Activated T-cell treated with anti-CD3 and anti-CD28 coated beads, Interleukin-2, amount 50 U/mL, for 48 hours (primary cell): Measurements from ENCODE around the gene CEP83.
"Not testable (repeated sequence)": the region's sequence is repeated elsewhere in the genome, so short reads cannot be mapped to it uniquely, and the experiment has no call there.

Source experiments
- DNase-seq, 2 experiments: peaks; one replicate each; pipeline ENCODE4 v3.0.0-alpha.2; 2020

CEP83 gene

GRCh38 chr12:94377599-94377998 is 82.1 kb downstream of the CEP83 start:
- DNase-seq = no peak

- DNase-seq = no peak
Measured at GRCh38 chr12:94374124-94374523, 85.5 kb downstream of the CEP83 start.

DNA sequence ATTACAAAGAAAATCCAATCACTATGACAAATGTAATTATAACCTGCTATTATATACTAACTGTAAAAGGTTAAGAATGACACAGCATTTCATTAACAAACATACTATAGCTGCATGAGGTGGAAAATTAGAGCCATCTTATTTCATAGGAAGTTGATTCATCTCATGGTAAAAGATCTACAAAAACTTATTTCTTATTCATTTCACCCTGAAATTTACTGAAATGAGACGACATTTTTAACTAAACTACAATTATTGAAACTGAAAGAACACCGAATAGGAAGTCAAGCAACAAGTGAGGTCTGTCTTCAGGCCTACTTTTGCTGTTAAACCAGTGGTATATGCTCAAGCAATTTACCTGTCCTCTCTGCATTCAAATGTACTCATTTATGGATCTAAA is 87.2 kb downstream of the CEP83 start:
- no peak for DNase-seq

- DNase-seq = no peak
Measured at GRCh38 chr12:94362653-94363052, 97.0 kb downstream of the CEP83 start.

GRCh38 chr12:94359761-94360160 is 99.9 kb downstream of the CEP83 start:
- DNase-seq = no peak

DNA sequence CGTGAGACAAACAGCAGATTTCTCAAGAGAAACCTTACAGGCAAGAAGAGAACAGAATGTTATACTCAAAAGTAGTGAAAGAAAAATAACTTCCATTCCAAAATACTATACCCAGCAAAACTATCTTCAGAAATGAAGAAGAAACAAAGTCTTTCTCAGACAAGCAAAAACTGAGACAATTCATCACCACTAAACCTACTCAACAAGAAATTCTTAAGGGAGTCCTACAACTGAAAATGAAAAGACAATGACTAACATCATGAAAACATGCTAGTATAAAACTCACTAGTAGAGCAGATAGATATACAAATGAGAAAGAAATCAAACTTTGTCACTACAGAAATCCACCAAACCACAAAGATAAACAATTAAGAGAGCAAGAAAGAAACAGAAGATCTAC is 106.5 kb downstream of the CEP83 start:
- DNase-seq = no peak

GRCh38 chr12:94340573-94340972 is 119.1 kb downstream of the CEP83 start:
- DNase-seq = no peak

GRCh38 chr12:94338006-94338794 is 121.5 kb downstream of the CEP83 start:
- DNase-seq = no peak

GRCh38 chr12:94336211-94336925 is 123.3 kb downstream of the CEP83 start:
- DNase-seq = no peak

DNA sequence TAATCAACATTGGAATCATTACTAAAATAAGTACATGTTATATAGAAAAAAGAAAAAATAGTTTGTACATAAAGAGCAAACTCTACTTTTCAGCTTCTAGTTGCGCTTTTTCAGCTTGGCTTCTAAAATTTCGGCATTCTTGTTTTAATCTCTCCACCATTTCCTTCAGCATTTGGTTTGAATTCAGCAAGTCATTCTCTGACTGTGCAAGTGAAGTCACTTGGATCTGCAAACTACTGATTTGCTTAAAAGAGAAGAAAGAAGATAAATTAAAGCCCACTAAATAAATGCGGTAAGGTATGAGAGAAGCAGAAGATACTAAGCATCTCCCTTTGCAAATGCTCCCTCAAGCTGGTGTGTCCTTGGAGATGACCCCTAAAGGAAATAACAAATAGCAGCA is 126.3 kb downstream of the CEP83 start:
- no peak for DNase-seq

GRCh38 chr12:94329366-94329765 is 130.3 kb downstream of the CEP83 start:
- no peak for DNase-seq

DNA sequence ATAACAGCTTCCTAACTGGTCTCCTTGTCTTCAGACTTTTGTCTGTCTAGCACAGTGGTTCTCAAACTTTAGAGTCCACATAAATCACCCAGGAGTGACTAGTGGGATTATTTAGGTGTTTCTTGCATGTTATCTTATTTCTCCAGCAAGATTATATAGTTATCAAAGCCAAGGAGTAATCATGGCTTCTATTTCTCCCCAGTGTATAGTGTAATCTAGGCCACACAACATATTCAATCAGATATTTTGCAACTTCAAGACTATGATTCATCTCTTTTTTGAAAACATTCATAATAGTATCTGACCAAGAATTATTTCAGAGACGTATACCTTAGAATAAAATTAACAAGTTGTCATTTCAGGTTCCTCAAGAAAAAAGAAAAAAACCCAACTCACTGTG is 131.9 kb downstream of the CEP83 start:
- no peak for DNase-seq

GRCh38 chr12:94326727-94327126 is 132.9 kb downstream of the CEP83 start:
- DNase-seq = peak in 1 of 2 experiments; percentile 28

GRCh38 chr12:94326234-94326633 is 133.4 kb downstream of the CEP83 start:
- no peak for DNase-seq

GRCh38 chr12:94322346-94322745 is 137.3 kb downstream of the CEP83 start:
- DNase-seq = no peak

DNA sequence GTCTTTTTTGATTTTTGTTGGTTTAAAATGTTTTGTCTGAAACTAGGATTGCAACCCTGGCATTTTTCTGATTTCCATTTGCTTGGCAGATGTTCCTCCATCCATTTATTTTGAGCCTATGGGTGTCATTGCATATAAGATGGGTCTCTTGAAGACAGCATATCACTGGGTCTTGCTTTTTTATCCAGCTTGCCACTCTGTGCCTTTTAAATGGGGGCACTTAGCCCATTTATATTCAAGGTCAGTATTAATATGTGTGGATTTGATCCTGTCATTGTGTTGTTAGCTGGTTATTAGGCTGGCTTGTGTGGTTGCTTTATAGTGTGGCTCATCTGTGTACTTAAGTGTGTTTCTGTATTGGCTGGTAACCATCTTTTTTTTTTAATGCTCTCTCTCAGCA is 139.6 kb downstream of the CEP83 start:
- no peak for DNase-seq

- no peak for DNase-seq
Measured at GRCh38 chr12:94318181-94318580, 141.5 kb downstream of the CEP83 start.

DNA sequence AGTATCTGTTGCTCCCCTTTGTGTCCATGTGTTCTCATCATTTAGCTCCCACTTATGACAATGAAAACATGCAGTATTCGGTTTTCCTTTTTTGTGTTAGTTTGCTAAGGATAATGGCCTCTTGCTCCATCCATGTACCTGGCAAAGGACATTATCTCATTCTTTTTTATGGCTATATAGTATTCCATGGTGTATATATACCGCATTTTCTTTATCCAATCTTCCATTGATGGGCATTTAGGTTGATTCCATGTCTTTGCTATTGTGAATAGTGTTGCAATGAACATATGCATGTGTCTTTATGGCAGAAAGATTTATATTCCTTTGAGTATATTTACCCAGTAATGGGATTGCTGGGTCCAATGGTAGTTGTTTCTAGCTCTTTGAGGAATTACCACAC is 143.1 kb downstream of the CEP83 start:
- DNase-seq = not testable (repeated sequence)

- no peak for DNase-seq
Measured at GRCh38 chr12:94312378-94312777, 147.3 kb downstream of the CEP83 start.

DNA sequence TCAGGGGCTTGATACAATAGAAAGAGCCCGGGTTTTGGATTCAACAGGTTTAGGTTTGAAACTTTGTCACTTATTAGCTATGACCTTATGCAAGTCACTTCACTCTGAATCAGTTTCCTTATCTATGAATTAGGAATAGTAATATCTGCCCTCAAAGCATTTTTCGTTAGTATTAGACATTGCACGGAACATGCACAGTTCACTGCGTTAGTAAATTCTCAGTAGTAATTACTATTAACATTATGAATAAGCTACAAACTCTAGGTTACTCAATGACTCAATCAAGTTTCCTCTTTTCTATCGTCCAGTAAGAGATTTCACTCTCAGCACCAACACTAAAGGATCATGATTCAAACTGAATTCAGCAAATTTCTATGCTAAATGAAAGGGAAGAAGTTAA is 150.3 kb downstream of the CEP83 start:
- no peak for DNase-seq

DNA sequence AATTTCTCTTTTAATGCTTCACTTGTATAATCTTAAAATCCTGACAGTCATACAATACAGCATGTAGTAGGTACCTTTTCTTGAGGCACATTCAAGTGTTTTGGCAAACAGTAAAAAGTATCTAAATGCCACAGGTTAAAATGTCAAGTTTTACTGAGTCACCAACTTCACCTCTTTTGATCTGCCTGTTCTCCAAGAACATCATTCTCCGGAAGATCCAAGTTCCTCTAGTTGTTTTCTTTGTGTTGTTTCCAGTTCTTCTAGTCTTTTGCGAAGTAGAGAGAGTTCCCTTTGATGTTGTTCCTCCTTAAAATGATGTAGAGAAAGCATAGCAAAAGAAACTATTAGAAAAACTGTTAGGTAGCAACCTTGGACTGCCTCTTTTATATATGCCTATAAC is 151.1 kb downstream of the CEP83 start:
- DNase-seq = no peak

DNA sequence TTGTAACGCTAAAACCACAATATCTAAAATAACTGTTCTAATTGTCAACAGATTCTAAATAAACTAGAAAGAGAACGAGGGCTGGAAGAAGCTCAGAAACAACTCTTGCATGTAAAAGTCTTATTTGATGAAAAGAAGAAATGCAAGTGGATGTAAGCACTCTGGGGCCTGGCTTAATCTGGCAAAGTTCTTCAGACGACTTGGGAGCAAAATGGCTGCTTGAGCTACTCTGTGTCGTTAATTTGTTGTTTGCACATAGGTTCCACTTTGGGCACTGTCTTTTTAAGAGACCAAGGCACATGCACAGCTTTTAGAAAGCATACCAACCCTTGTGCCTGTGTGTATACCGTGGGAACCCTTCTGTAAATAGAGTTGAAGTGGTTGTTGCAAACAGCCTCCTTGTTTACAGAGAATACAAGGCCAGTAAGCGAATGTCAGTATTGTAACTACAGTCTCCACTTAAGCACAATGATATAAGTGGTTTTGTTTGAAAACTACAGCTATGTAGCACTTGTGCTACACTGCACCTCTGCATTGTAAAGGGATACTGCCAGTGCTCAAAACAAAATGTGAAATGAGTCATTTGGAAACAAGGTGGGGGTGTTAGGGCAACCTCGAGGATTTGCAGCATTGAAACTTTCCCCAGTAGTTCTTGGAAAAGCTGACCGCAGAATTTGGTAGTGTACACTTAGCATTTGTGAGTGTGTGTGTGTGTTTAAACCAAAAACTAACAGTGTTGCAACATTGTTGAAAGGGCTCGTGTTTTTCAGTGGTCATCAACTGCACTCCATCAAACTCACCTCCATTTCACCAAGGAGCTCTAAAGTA is 154.3 kb downstream of the CEP83 start:
- DNase-seq = peak; percentile 42 to 59

DNA sequence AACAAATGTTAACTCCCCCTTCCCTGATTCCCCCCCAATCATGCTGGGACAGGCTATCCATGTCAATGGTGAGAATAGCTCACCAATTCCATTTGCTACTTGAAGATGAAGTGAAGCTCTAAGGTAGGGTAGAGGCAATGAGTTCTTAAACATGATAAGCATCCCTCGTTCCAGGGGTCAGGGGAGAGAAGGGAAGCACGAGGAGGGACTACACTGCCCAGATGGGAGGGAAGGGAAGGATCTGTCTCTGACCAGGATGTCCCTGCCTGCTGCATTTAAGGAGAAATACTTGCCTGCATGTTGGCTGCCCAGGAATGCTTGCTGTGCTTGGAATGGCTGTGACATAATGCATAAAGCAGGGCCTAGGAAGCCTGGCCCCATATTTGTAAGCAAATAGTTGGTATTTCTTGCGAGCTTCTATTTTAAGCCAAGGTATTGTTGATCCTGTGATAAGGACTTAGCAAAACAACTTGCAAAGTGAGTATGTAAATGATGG is 155.1 kb downstream of the CEP83 start:
- DNase-seq = no peak
